Astrocyte (in vitro differentiated cells and primary cell): Measurements from ENCODE around the gene FH. TPM values are rescaled to one million over a fixed set of nuclear protein-coding genes. Genes with fewer than 3 reads are reported as not detected.

Experiments
- DNase-seq: peaks from one replicate; pipeline ENCODE4 v3.0.0-alpha.2; 2010; ENCODE audit warnings: low read depth
- FAIRE-seq: peaks from 2 replicates; lab custom pipeline; 2011; peaks lifted over from hg19 to GRCh38; lab: Jason Lieb, UNC
- H2AFZ ChIP-seq: 2 replicates; pipeline ENCODE4 v1.6.0; 2012; ENCODE audit warnings: low read depth, low read length, inconsistent platforms
- H3K27ac ChIP-seq: 2 replicates; pipeline ENCODE4 v1.5.1; 2011; ENCODE audit warnings: low read depth, low read length, inconsistent platforms
- H3K27me3 ChIP-seq: 2 replicates; pipeline ENCODE4 v1.6.0; 2011; ENCODE audit warnings: low read length, inconsistent platforms; ENCODE audit not compliant: insufficient read depth
- H3K36me3 ChIP-seq: 2 replicates; pipeline ENCODE4 v1.5.1; 2011; ENCODE audit warnings: low read length, inconsistent platforms; ENCODE audit not compliant: insufficient read depth
- H3K4me1 ChIP-seq: 2 replicates; pipeline ENCODE4 v1.5.1; 2011; ENCODE audit warnings: low read length, inconsistent platforms; ENCODE audit not compliant: insufficient read depth
- H3K4me2 ChIP-seq: 2 replicates; pipeline ENCODE4 v1.6.0; 2012; ENCODE audit warnings: low read length, inconsistent platforms
- H3K4me3 ChIP-seq: 2 replicates; pipeline ENCODE4 v1.5.1; 2011; ENCODE audit warnings: low read depth, mild to moderate bottlenecking, low read length, inconsistent platforms; ENCODE audit not compliant: insufficient read depth
- H3K79me2 ChIP-seq: 2 replicates; pipeline ENCODE4 v1.6.0; 2012; ENCODE audit warnings: mild to moderate bottlenecking, low read length, inconsistent platforms; ENCODE audit not compliant: insufficient read depth
- H3K9ac ChIP-seq: 2 replicates; pipeline ENCODE4 v1.6.0; 2012; ENCODE audit warnings: mild to moderate bottlenecking, low read length, inconsistent platforms
- H3K9me3 ChIP-seq: 2 replicates; pipeline ENCODE4 v1.5.1; 2012; ENCODE audit warnings: low read depth, mild to moderate bottlenecking, low read length, inconsistent platforms; ENCODE audit not compliant: insufficient read depth
- H4K20me1 ChIP-seq: 2 replicates; pipeline ENCODE4 v1.6.0; 2012; ENCODE audit warnings: low read length, inconsistent platforms; ENCODE audit not compliant: insufficient read depth
- H3K27ac Mint-ChIP-seq: one replicate; pipeline ENCODE4 v1.8.0; 2021; ENCODE audit warnings: mild to moderate bottlenecking, mixed read lengths; ENCODE audit not compliant: unreplicated experiment
- H3K27me3 Mint-ChIP-seq: one replicate; pipeline ENCODE4 v1.8.0; 2021; ENCODE audit warnings: low read depth, mixed read lengths; ENCODE audit not compliant: unreplicated experiment
- H3K36me3 Mint-ChIP-seq: one replicate; pipeline ENCODE4 v1.8.0; 2021; ENCODE audit warnings: low read depth, mixed read lengths; ENCODE audit not compliant: unreplicated experiment
- H3K4me1 Mint-ChIP-seq: one replicate; pipeline ENCODE4 v1.8.0; 2021; ENCODE audit warnings: low read depth, mixed read lengths; ENCODE audit not compliant: unreplicated experiment
- H3K4me3 Mint-ChIP-seq: one replicate; pipeline ENCODE4 v1.8.0; 2021; ENCODE audit warnings: mild to moderate bottlenecking, moderate library complexity, mixed read lengths; ENCODE audit not compliant: unreplicated experiment
- H3K9me3 Mint-ChIP-seq: one replicate; pipeline ENCODE4 v1.8.0; 2021; ENCODE audit warnings: mild to moderate bottlenecking, mixed read lengths; ENCODE audit not compliant: unreplicated experiment
- CTCF ChIP-seq: IDR thresholded peaks from 2 replicates; pipeline ENCODE4 v1.5.1; 2011; ENCODE audit warnings: low read depth, mild to moderate bottlenecking, inconsistent platforms, low read length, moderate library complexity; ENCODE audit not compliant: insufficient read depth
- EZH2 ChIP-seq: IDR thresholded peaks from 2 replicates; pipeline ENCODE4 v1.6.1; 2012; ENCODE audit warnings: mild to moderate bottlenecking, low read length, inconsistent platforms; ENCODE audit not compliant: insufficient read depth
- total RNA-seq: library from RNA; stranded (reverse); gene quantifications from 2 replicates; pipeline ENCODE4 v1.2.1, GENCODE V29; 2021

FH gene
- total RNA-seq, 1 donor from 2014 or later = 49.4 TPM

GRCh38 chr1:241470361-241470760 is 49.2 kb downstream of the FH start:
- Histone ChIP-seq H3K4me1 (no peaks in the 10 kb centered on the region), H3K27me3 (no peaks in the 10 kb centered on the region), H3K79me2 (no peaks in the 10 kb centered on the region), H4K20me1 (no peaks in the 10 kb centered on the region), H2AFZ (no peak overlapping the region), H3K36me3 (no peaks in the 10 kb centered on the region), H3K4me2 (no peak overlapping the region), H3K9me3 (no peaks in the 10 kb centered on the region), H3K4me3 (no peak overlapping the region), H3K9ac (no peak overlapping the region), H3K27ac (no peak overlapping the region)
- TF ChIP-seq CTCF = no peak
- no peak for TF ChIP-seq EZH2
- H3K36me3 Mint-ChIP-seq = no peaks in the 10 kb centered on the region
- no peak overlapping the region for H3K27ac Mint-ChIP-seq
- no peaks in the 10 kb centered on the region for H3K4me1 Mint-ChIP-seq
- no peak for FAIRE-seq
- no peak overlapping the region for H3K4me3 Mint-ChIP-seq
- H3K27me3 Mint-ChIP-seq = no peaks in the 10 kb centered on the region
- H3K9me3 Mint-ChIP-seq = peaks cover 3% of the 10 kb centered on the region
- no peak for DNase-seq

- no peak overlapping the region for H3K4me2 ChIP-seq
- no peaks in the 10 kb centered on the region for H3K36me3 ChIP-seq
- no peaks in the 10 kb centered on the region for H3K27me3 Mint-ChIP-seq
- H2AFZ ChIP-seq = no peak overlapping the region
- DNase-seq = no peak
- FAIRE-seq = no peak
- H3K4me1 ChIP-seq = no peaks in the 10 kb centered on the region
- TF ChIP-seq EZH2 (no peak), CTCF (no peak)
- H3K9me3 ChIP-seq = no peaks in the 10 kb centered on the region
- H3K27ac ChIP-seq = no peak overlapping the region
- no peak overlapping the region for H3K4me3 Mint-ChIP-seq
- H3K36me3 Mint-ChIP-seq = no peaks in the 10 kb centered on the region
- H3K27ac Mint-ChIP-seq = no peak overlapping the region
- no peaks in the 10 kb centered on the region for H4K20me1 ChIP-seq
- H3K27me3 ChIP-seq = no peaks in the 10 kb centered on the region
- H3K4me3 ChIP-seq = no peak overlapping the region
- no peak overlapping the region for H3K9ac ChIP-seq
- no peaks in the 10 kb centered on the region for H3K79me2 ChIP-seq
- H3K4me1 Mint-ChIP-seq = no peaks in the 10 kb centered on the region
- peaks cover 5% of the 10 kb centered on the region for H3K9me3 Mint-ChIP-seq
These were observed 53.9 kb downstream of the FH start for GRCh38 chr1:241465673-241466072.

GRCh38 chr1:241464985-241465384 is 54.6 kb downstream of the FH start:
- no peak overlapping the region for H3K27ac ChIP-seq
- H3K9ac ChIP-seq = no peak overlapping the region
- H3K36me3 ChIP-seq = no peaks in the 10 kb centered on the region
- Mint-ChIP-seq H3K36me3 (no peaks in the 10 kb centered on the region), H3K4me1 (no peaks in the 10 kb centered on the region), H3K4me3 (no peak overlapping the region), H3K27ac (no peak overlapping the region), H3K27me3 (no peaks in the 10 kb centered on the region), H3K9me3 (peaks cover 5% of the 10 kb centered on the region)
- TF ChIP-seq EZH2 = no peak
- no peak for TF ChIP-seq CTCF
- H2AFZ ChIP-seq = no peak overlapping the region
- FAIRE-seq (no peak), DNase-seq (no peak)
- H3K79me2 ChIP-seq = no peaks in the 10 kb centered on the region
- H4K20me1 ChIP-seq = no peaks in the 10 kb centered on the region
- no peak overlapping the region for H3K4me3 ChIP-seq
- H3K4me1 ChIP-seq = no peaks in the 10 kb centered on the region
- no peak overlapping the region for H3K4me2 ChIP-seq
- H3K9me3 ChIP-seq = no peaks in the 10 kb centered on the region
- H3K27me3 ChIP-seq = no peaks in the 10 kb centered on the region
